ENCODE results near the gene GNG12.

The GNG12 gene

GRCh38 chr1:67863637-67864036, 30.4 kb upstream of the GNG12 start:
- no peak overlapping the region for H3K27ac ChIP-seq
- POLR2A ChIA-PET (ENCODE audit: low non-redundant PET): no interaction called here
- TF ChIP-seq CTCF (conservative IDR thresholded peaks at IDR 0.05; ENCODE audit: low read depth): no peak
- CTCF ChIA-PET: no interaction called here
- DNase-seq (ENCODE audit: low spot score): no peak

GRCh38 chr1:67862685-67863084, 29.4 kb upstream of the GNG12 start:
- DNase-seq (ENCODE audit: low spot score): no peak
- no peak overlapping the region for H3K27ac ChIP-seq
- ChIA-PET POLR2A (ENCODE audit: low non-redundant PET) (no interaction called here), CTCF (interaction anchor here (1.2 kb wide), 1 partner anchor 9 kb away, joined by 4 read pairs; no protein-coding TSS in a partner anchor)
- TF ChIP-seq CTCF (conservative IDR thresholded peaks at IDR 0.05; ENCODE audit: low read depth): no peak

GRCh38 chr1:67861856-67862516, 28.7 kb upstream of the GNG12 start:
- H3K27ac ChIP-seq: no peak overlapping the region
- POLR2A ChIA-PET (ENCODE audit: low non-redundant PET): no interaction called here
- TF ChIP-seq CTCF (conservative IDR thresholded peaks at IDR 0.05; ENCODE audit: low read depth): no peak
- CTCF ChIA-PET: interaction anchor here (1.2 kb wide), 1 partner anchor 8 kb away, joined by 4 read pairs; no protein-coding TSS in a partner anchor
- DNase-seq (ENCODE audit: low spot score): no peak

DNA sequence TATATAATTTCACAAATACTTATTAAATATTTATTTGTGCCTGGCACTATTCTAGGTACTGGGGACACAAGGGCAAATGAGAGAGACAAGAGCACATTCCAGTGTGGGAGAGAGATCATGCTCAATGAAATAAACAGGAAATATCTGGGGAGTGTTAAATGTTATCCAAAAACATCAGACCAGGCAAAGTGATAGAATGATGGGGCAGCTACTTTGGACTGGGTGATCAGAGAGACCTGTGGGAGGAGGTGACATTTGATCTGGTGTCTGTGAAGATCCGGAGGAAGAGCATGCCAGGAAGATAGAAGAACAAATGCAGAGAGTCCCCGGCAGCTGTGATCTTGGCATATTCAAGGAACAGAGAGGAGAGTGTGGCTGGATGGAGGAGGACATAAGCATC, 27.5 kb upstream of the GNG12 start:
- TF ChIP-seq CTCF (conservative IDR thresholded peaks at IDR 0.05; ENCODE audit: low read depth): no peak
- POLR2A ChIA-PET (ENCODE audit: low non-redundant PET): no interaction called here
- DNase-seq (ENCODE audit: low spot score): no peak
- CTCF ChIA-PET: interaction anchor here (0.7 to 1.0 kb wide), 3 partner anchors 10 to 256 kb away, joined by 3 read pairs; no protein-coding TSS in a partner anchor
- no peak overlapping the region for H3K27ac ChIP-seq

DNA sequence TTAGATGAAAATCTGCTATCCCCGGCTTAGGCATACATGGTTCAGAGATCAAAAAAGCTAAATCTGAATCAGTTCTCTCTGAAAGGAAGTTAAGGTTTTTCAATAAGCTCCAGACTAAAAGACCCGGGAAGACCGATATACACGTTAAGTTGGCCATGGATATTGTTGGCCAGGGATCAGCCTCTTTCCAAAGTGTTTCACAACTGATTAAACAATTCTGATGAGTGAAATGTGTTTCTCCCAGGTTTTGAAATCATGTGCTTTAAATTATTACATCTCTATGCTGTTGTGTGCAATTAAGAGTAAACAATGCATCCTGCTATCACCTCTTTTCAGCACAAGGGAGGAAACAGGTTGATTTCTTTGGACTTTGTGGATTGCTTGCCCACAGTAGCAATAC, 23.7 kb upstream of the GNG12 start:
- no peak overlapping the region for H3K27ac ChIP-seq
- TF ChIP-seq CTCF (conservative IDR thresholded peaks at IDR 0.05; ENCODE audit: low read depth): no peak
- CTCF ChIA-PET: interaction anchor here (0.6 kb wide), 1 partner anchor 1198 kb away, joined by 3 read pairs; no protein-coding TSS in a partner anchor
- POLR2A ChIA-PET (ENCODE audit: low non-redundant PET): no interaction called here
- DNase-seq (ENCODE audit: low spot score): no peak

DNA sequence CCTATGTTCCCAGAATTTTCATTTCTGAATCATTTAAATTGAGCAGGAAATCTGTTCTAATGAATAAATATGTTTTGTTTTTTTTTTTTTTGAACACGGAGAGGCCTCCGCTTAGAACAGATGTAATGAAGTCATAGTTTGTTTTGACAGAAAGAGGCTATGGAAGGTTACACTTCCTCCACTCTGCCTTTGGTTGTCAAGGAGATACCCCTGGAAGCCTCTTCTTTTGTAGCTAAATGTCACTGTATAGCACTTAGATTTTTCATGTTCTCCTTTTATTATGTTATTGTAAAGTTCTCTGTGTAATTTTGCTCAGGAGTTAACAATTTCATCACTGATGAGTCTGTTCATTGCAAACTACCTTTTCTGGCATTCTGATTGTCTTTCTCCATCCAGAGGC, 22.7 kb upstream of the GNG12 start:
- H3K27ac ChIP-seq: no peak overlapping the region
- DNase-seq (ENCODE audit: low spot score): no peak
- POLR2A ChIA-PET (ENCODE audit: low non-redundant PET): no interaction called here
- TF ChIP-seq CTCF (conservative IDR thresholded peaks at IDR 0.05; ENCODE audit: low read depth): no peak
- CTCF ChIA-PET: interaction anchor here (0.5 kb wide), 1 partner anchor 226 kb away, joined by 5 read pairs; no protein-coding TSS in a partner anchor

Data from RWPE1 (cell line).